Left ventricle myocardium inferior (tissue), 1 donor: ENCODE results near the gene RABGGTA. TPM values are rescaled to one million over a fixed set of nuclear protein-coding genes. Genes with fewer than 3 reads are reported as not detected.

Source experiments
- DNase-seq: peaks from one replicate; pipeline ENCODE4 v3.0.0-alpha.2; 2020
- H3K27ac ChIP-seq: fragments of 200-600 bp; replicated peaks from 2 replicates; pipeline ENCODE4 v1.8.0; 2021
- H3K27me3 ChIP-seq: fragments of 200-600 bp; 2 replicates; pipeline ENCODE4 v1.8.0; 2021; ENCODE audit warnings: low read depth
- H3K36me3 ChIP-seq: fragments of 200-600 bp; 2 replicates; pipeline ENCODE4 v1.8.0; 2021
- H3K4me1 ChIP-seq: fragments of 200-600 bp; 2 replicates; pipeline ENCODE4 v1.8.0; 2021
- H3K4me3 ChIP-seq: fragments of 200-600 bp; 2 replicates; pipeline ENCODE4 v1.8.0; 2021; ENCODE audit warnings: mild to moderate bottlenecking, moderate library complexity
- H3K9me3 ChIP-seq: fragments of 200-600 bp; replicated peaks from 2 replicates; pipeline ENCODE4 v1.8.0; 2021
- intact Hi-C: fragments of 100-400 bp; cut with micrococcal nuclease; formaldehyde crosslinking; loops from one replicate; pipeline ENCODE4 v1.11.0; 2022
- total RNA-seq: library from RNA; stranded (reverse); fragmentation: NEBNext Ultra II Directional; extraction: Animal tissue kit (Norgen Biotek cat#: 25700); gene quantifications from one replicate; pipeline ENCODE4 v1.2.1, GENCODE V29; 2021
- TF ChIP-seq, protein P1 (sequence below): fragments of 200-600 bp; IDR thresholded peaks from 2 replicates; pipeline ENCODE4 v1.8.0; 2021; ENCODE audit warnings: antibody characterized with exemption, mild to moderate bottlenecking, borderline replicate concordance
- donor health status: DM: no; HTN: yes; CAD: no; lungs with severe emphysema.

Gene RABGGTA
- total RNA-seq, 1 donor from 2014 or later: 22.3 TPM

GRCh38 chr14:24255931-24256711, 15.3 kb downstream of the RABGGTA start:
- Histone ChIP-seq H3K27me3 (no peaks in the 10 kb centered on the region), H3K4me3 (no peak overlapping the region), H3K36me3 (peaks cover 3% of the 10 kb centered on the region), H3K9me3 (no peaks in the 10 kb centered on the region), H3K4me1 (no peaks in the 10 kb centered on the region), H3K27ac (no peak overlapping the region)
- intact Hi-C loops: no loop called here
- no peak for DNase-seq
- TF ChIP-seq, protein P1, sequence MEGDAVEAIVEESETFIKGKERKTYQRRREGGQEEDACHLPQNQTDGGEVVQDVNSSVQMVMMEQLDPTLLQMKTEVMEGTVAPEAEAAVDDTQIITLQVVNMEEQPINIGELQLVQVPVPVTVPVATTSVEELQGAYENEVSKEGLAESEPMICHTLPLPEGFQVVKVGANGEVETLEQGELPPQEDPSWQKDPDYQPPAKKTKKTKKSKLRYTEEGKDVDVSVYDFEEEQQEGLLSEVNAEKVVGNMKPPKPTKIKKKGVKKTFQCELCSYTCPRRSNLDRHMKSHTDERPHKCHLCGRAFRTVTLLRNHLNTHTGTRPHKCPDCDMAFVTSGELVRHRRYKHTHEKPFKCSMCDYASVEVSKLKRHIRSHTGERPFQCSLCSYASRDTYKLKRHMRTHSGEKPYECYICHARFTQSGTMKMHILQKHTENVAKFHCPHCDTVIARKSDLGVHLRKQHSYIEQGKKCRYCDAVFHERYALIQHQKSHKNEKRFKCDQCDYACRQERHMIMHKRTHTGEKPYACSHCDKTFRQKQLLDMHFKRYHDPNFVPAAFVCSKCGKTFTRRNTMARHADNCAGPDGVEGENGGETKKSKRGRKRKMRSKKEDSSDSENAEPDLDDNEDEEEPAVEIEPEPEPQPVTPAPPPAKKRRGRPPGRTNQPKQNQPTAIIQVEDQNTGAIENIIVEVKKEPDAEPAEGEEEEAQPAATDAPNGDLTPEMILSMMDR: no peak

DNA sequence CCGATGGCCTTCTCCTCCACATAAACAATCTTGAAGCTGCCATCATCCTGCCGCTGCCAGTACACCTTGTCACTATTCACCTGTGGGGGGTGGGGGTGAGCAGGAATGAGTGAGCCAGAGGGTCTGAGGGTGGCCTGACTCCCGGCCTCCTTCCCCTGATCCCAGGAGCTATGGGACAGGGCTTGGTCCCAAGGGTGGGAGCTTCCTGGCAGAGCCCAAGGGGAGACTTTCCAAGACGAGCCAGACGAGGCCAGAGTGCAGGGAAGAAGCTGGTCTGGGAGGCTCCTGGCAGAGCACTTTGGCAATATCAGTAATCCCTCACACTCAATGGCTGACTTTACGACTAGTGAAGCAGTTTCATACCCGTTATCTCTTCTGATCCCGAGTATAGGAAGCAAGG, 16.0 kb downstream of the RABGGTA start:
- H3K36me3 ChIP-seq: peaks cover 3% of the 10 kb centered on the region
- no peak for DNase-seq
- H3K27me3 ChIP-seq: no peaks in the 10 kb centered on the region
- H3K4me3 ChIP-seq: no peak overlapping the region
- TF ChIP-seq, protein P1: no peak
- no peaks in the 10 kb centered on the region for H3K9me3 ChIP-seq
- intact Hi-C loops: no loop called here
- no peaks in the 10 kb centered on the region for H3K4me1 ChIP-seq
- H3K27ac ChIP-seq: no peak overlapping the region

DNA sequence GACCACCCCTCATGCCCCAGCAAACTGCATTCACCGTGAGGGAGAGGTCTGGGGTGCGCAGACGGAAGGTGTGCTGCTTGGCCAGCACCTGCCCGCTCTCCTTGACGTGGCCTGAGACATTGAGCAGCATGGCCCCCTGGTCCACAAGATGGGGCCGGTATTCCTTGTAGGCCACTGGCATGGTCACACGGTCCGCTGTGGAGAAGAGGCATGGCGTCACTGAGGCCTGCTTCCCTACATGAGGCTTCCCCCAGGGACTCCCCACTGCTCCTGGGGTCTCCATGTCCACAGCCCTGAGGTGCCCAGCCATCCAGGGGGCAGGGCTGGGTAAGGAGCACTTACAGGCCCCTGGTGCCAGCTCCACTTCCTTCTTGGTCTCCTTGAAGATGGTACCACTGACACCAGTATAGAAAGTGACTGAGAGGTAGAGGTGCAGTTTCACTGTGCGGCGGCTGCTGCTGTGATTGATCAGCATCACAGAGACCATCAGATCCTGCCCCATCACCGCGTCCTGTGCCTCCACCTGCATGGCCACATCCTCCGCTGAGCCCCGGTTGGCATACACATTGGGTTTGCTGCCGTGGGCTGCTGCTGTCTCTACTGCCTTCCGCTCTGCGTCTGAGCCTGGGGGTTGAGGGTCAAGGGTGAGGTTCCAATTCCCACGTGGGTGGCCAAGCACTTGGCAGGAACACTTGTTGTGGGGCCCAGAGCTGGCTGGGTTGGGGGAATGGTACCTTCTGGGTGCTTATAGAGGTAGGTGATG, 16.6 kb downstream of the RABGGTA start:
- DNase-seq: peak; percentile 7
- Histone ChIP-seq H3K27ac (no peak overlapping the region), H3K36me3 (peaks cover 3% of the 10 kb centered on the region), H3K27me3 (no peaks in the 10 kb centered on the region), H3K9me3 (no peaks in the 10 kb centered on the region), H3K4me1 (no peaks in the 10 kb centered on the region), H3K4me3 (no peak overlapping the region)
- intact Hi-C loops: no loop called here
- TF ChIP-seq, protein P1: no peak

- Histone ChIP-seq H3K4me1 (no peaks in the 10 kb centered on the region), H3K36me3 (peaks cover 3% of the 10 kb centered on the region), H3K27ac (no peak overlapping the region), H3K27me3 (no peaks in the 10 kb centered on the region), H3K9me3 (no peaks in the 10 kb centered on the region), H3K4me3 (no peak overlapping the region)
- DNase-seq: peak; percentile 2
- intact Hi-C loops: no loop called here
- TF ChIP-seq, protein P1: no peak
Observed at GRCh38 chr14:24253936-24254335, 17.5 kb downstream of the RABGGTA start.

GRCh38 chr14:24252289-24253124, 18.9 kb downstream of the RABGGTA start:
- TF ChIP-seq, protein P1: no peak
- H3K4me3 ChIP-seq: no peak overlapping the region
- intact Hi-C loops: no loop called here
- no peak for DNase-seq
- H3K4me1 ChIP-seq: no peaks in the 10 kb centered on the region
- H3K9me3 ChIP-seq: no peaks in the 10 kb centered on the region
- no peaks in the 10 kb centered on the region for H3K27me3 ChIP-seq
- H3K36me3 ChIP-seq: peaks cover 3% of the 10 kb centered on the region
- no peak overlapping the region for H3K27ac ChIP-seq
